HG03460 (cell line): ENCODE measurements around the gene VWA3A.
"Not testable (repeated sequence)": the region's sequence is repeated elsewhere in the genome, so short reads cannot be mapped to it uniquely, and the experiment has no call there.

ENCODE experiments used
- ATAC-seq: cut with Tn5 transposase; IDR thresholded peaks from one replicate; pipeline ENCODE4 v1.9.1; 2021; ENCODE audit not compliant: unreplicated experiment

The VWA3A gene

DNA sequence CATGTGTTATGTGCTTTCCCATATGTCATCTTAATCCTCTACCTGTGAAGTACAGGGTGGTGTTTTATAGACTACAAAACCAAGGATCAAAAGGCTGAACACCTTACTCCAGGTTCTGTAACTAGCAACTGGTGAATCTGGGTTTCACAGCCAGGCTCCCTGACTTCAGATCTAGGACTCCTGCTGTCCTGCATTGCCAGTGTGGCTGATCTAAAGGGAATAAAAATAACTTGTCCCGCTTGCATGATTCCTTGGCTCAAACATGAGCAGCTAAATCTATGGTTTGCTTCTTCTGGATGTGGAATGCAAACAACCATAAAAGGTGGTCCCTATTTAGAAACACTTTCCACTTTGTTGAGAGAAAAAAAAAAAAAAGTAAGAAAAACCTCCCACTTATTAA lies 3.7 kb upstream of the VWA3A start:
- no peak for ATAC-seq

DNA sequence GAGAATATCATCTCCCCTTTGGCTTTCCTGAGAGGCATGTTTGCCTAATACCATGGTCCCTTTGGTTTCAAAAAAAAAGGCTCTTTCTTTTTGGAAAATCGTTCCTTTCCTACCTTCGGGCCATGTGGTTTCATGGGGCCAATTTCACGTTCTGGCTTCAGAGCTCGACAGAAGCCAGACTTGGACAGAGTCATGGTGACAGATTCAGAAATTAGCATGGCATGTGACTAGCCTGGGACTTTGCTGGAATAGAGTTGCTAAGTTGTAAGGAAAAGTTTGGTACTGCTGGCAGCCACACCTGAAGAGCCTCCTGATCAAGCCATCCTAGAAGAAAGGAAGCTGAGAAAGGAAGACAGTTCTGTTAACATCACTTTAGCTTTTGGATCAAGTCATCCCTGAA lies 2.4 kb upstream of the VWA3A start:
- no peak for ATAC-seq

DNA sequence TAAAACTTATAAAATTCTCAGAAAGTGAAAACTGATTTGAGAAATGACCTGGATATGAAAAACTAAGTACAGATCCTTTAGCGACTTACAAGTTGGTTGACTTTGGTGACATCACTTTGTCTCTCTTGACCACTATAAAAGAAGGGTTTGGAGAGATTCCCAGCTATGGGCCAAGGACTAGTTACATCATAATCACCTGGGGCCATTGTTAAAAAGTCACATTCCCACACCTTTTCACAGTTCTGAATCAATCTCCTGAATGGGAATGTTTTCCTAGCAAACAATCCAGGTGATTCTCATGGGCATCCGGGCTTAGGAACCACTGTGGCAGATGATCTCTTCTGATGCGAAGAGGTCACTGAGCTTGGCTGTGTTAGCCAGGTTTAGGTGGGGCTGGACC lies 620 bp upstream of the VWA3A start:
- ATAC-seq = no peak

DNA sequence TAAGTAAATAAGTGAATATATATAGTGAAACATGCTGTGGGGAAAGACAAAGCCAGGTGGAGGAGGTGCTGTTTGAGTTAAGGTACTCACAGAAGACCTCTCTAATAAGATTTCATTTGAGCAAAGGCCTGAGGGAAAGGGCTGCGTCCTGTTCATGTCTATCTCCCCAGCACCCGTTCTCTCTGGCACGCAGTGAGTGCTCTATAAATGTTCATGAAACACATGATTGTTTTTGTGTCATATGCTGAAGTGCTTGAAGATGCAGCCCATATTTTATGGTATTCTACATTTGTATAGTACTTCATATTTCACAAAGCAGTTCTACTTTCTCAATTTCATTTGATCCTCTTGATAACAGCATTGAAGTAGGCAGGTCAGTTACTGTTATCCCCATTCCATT lies 990 bp downstream of the VWA3A start:
- ATAC-seq = no peak

DNA sequence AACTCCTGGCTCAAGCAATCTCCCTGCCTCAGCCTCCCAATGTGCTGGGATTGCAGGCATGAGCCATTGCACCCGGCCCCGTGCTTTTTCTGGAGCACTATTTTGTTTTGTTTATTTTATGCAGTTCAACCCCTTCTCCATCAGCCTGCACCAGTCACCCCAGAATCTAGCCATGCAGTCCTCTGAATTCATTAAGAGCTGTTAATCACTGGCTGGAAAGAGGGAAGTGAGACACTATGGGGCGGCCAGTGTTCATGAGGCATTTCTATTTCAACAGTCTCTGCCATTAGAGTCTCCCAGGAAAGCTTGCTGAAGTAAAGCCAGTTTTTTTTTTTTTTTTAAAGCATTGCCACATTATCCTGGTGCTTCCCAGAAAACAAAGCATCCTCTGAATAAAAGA lies 1.7 kb downstream of the VWA3A start:
- no peak for ATAC-seq

DNA sequence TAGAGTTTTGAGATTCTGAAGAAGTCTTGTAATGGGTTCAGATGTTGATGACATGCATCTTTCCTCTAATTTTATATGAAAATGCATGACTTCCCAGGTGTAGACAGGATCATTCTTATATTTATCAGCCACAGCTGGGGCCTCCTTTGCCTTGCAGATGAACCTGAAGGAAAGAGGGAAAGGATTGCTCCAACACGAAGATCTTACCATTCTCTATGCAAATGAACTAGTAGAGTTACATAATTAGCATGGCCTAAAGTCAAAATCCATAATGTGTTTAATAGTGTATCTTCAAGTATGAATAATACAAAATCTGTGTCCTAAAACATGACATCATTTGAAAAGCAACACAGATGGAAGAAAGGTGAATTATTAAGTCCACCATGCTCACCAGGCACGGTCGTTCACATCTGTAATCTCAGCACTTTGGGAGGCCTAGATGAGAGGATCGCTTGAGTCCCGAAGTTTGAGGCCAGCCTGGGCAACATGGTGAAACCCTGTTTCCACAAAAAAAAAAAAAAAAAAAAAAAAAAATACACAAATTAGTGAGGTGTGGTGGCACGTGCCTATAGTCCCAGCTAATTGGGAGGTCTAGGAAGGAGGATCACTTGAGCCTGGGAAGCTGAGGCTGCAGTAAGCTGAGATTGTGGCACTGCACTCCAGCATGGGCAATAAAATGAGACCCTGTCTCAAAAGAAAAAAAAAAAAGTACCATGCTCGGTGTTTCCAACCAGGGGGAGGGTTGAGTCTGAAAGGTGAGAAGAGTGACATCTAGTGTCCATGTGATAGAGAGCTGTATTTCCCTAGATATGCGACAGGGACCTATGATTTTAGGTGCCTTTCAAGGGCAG lies 6.3 kb downstream of the VWA3A start:
- no peak for ATAC-seq

DNA sequence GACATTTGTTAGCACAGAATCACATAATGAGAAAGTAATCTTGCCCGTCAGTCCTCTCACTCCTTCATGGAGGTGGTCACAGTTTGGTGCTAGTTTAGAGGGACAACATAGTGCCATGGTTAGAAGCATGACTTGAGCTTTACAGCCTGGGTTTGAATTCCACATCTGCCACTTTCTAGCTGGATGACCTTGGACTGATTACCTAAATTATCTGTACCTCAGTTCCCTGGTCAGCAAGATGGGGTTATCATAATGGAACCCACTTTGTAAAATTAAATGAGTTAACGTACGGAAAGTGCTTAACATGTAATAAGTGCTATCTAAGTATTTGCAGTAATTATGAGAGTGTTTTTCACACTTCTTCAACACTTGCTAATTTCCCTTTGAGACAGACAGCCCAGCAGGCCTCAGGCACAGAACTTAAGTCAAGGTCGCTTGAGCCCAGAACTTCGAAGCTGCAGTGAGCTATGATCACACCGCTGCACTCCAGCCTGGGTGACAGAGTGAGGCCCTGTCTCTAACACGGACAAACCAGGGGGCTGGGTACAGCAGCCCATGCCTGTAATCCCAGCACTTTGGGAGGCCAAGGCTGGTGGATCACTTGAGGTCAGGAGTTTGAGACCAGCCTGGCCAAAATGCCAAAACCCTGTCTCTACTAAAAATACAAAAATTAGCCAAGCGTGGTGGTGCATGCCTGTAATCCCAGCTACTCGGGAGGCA lies 7.1 kb downstream of the VWA3A start:
- ATAC-seq = no peak

DNA sequence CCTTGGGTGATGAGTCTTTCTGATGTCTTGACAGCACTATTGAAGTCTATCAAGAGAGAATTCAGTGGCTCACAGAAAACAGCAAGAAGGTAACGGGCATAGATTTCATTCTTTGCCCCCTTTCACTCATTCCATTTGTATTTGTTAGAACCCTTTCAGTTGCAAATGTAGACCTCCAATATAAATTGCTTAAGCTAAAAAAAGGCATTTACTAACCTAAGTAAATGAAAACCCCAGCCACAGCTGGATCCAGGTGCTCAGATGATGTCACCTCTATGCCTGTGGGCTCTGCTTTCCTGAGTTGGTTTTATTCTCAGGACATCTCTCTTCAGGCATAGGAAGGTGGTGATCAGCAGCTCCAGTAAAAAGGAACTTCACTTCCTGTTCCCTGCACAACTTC lies 11.1 kb downstream of the VWA3A start:
- ATAC-seq = no peak

DNA sequence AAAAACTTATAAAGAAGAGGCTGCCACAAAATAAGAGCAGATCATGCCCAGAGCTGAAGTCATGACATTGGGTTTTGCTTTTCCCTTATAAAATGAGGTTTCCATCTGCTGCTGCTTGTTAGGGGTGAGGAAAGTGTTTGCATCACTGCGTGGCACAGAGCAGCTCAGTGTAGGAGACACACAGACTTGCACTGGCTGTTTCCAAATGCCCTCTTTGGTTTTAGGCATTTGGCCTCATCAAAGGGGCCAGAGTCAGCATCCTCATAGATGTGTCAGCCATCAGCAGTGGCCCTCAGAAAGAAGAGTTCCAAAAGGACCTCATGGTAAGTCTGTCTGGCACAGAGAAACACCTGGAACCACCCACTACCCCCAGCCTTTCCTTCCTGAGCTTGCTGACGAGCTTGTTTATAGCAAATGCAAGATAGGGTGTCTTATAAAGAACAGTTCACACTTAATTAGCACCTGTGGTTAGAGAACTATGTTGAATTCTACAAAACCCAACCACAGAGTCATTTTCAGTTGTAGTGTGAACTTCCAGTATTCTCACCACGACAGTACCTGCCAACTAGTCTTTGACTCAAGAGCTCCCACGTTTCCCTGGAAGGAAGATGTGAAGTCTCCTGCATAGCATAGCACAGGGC lies 17.0 kb downstream of the VWA3A start:
- no peak for ATAC-seq

DNA sequence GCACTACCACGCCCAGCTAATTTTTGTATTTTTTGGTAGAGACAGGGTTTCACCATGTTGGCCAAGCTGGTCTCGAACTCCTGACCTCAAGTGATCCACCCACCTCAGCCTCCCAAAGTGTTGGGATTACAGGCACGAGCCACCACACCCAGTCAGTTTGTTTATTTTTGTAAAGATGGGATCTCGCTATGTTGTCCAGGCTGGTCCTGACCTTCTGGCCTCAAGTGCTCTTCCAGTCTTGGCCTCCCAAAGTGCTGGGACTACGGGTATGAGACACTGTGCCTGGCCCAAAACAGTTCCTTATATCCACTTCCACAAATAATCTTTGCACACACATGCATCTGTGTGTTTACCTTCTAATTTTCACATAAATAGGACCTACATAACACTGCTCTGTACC lies 19.3 kb downstream of the VWA3A start:
- not testable (repeated sequence) for ATAC-seq

DNA sequence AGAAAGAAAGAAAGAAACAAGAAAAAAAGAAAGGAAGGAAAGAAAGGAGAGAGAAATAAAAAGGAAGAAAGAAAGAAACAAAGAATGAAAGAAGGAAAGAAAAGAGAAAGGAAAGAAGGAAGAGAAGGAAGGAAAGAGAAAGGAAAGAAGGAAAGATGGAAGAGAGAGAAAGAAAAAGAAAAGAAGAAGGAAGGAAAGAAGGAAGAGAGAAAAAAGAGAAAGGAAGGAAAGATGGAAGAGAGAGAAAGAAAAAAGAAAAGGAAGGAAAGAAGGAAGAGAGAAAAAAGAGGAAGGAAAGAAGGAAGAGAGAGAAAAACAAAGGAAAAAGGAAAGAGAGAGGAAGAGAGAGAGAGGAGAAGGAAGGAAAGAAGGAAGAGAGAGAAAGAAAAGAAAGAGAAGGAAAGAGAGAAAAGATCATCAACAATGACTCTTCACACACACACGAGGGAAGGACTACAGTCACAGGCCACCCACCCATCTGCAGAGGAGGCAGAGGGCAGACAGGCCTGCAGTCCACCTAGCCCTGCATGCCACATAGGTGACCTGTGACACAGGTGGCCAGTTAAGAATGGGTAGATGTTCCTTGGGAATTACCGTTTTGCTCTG lies 23.9 kb downstream of the VWA3A start:
- ATAC-seq = no peak

DNA sequence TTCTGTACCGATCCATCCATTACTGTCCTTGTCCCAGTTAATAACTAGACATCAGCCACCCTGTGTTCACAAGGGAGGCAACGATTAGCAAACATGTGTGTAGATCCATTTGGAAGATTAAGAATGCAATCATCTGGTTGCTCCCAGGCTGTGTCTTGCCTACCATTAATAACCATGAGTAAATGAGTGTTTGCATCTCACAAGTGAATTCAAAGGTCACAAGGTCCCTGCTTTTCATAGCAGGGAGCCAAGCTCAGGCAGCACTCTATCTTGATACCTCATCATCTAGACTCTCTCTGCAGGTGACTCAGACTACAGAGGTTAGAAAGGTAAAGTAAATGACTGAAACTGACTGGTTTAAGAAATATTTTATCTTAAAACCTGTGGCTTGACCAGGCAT lies 25.3 kb downstream of the VWA3A start:
- no peak for ATAC-seq

DNA sequence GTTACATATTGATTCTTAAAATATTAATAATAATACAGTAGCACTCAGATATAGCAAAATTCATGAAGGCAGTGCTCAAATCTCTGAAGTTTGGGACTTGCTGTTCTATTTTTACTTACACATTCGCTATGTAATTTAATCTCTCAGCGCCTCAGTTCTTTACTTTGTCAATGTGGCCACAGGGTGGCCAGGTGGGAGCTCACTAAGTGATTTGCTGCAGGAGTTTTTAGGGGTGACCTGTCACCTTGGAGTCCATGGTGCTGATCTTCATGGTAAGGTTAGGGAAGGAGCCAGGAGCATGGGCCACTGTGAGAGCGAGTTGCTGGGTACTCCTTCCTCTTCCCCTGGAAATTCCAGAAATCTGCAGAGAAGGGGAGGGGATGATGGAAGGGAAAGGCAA lies 28.1 kb downstream of the VWA3A start:
- ATAC-seq = no peak

DNA sequence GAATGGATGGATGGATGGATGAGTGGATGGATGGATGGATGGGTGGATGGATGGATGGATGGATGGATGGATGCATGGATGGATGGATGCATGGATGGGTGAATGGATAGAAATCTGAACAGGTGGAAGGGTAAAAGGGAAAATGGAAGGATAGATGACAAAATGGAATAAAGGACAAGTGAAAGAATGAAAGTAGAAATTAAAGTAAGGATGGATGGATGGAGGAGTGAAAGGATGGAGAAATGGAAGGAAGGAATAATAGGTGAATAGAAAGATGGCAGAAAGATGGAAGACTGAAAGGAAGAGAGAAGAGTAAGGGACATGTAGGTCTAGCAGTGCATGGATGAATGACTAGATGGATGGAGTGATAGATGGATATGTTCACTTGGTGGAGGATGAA lies 29.9 kb downstream of the VWA3A start:
- no peak for ATAC-seq

DNA sequence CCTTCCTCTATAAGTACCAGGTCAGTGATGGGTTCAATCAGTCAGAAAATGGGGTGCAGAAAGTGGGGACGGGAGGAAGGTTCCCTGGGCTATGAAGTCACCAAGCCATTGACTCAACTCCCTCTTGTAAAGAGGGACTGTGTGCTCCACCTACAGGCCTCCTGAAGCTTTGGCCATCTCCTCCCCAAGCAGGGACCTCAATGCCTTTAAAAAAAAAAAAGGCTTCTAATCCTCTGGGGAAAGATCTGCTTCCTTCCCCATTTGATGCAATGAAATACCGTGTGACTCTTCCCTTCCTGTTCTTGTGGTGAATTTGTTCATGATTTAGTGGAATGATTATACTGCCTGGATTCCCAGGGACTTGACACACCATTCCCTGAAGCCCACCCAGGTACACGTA lies 30.8 kb downstream of the VWA3A start:
- no peak for ATAC-seq

DNA sequence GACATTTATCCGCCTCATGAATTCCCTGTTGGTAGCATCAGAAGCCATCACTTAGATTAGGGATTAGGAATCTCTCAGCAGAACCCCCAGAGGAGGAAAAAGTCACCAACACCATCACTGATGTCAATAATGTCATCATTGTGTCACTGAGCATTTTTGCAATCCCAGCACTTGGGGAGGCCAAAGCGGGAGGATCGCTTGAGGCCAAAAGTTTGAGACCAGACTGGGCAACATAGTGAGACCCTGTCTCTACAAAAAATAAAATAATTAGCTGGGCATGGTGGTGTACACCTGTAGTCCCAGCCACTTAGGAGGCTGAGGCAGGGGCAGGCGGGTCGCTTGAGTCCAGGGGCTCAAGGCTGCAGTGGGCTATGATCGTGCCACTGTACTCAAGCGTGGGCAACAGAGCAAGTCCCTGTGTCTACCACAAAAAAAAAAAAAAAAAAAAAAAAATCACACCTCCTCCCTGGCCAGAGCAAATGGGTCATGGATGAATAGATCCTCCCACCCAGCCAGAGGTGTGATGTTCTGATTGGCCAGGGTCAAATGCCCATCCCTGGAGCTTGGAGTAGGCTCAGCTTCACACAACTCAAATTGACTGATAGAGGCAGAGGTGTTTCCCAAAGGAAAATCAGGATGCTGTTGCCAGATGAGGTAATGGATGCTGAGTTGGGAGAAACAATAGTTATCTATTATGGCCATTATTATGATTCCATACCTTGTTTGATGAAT lies 31.6 kb downstream of the VWA3A start:
- ATAC-seq = no peak

DNA sequence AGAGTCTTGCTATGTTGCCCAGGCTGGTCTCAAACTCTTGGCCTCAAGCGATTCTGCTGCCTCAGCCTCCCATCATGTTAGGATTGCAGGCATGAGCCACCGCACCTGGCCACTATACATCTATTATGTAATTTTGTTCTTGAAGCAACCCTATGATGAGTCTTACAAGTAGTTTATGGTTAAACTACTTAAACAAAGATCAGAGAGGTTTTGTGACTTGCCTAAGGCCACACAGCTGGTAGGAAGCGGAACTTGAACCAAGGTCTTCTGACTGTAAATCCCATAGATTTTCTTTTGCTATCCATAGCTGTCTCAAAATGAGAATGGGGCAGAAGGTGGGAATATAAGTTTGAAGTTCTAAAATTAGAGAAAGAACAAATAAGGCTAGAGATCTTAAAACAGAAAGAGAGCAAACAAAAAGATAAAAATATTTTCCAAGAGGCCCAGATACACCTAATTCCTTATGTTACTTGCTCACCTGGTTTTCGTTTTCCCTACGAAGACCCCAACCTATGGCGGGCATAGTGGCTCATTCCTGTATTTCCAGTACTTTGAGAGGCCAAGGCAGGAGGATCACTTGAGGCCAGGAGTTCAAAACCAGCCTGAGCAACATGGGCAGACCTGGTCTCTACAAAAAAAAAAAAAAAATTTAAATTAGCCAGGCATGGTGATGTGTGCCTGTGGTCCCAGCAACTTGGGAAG lies 32.4 kb downstream of the VWA3A start:
- ATAC-seq = no peak

DNA sequence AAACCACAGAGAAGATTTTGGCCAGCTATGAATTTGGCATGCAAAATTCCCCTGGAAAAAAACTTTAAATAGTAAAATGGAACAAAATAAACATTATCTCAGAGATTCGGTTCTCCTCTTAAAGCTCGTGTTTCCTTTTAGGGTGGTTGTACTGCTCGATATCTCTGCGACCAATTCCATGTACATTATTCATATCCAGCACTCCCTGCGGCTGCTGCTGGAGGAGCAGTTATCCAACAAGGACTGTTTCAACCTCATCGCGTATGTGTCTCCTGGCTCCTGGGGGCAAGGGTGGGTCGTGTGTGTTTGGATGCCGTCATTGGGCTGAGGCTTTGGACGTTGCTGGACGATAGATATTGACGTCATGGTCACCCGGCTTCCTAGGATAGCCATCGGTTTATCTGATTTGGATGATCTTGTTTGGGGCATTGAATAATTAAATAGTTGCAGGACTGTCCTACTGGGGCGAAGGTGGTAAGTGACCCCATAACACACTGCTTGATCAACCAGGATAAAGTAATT lies 33.8 kb downstream of the VWA3A start:
- no peak for ATAC-seq

DNA sequence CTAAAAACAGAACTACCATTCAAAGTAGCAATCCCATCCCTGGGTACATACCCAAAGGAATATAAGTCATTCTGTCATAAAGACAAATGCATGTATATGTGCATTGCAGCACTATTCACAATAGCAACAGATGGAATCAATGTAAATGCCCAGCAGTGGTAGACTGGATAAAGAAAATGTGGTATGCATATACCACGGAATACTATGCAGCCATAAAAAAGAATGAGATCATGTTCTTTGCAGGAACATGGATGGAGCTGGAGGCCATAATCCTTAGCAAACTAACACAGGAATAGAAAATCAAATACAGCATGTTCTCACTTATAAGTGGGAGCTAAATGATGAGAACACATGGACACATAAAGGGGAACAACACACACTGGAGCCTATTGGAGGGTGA lies 36.2 kb downstream of the VWA3A start:
- ATAC-seq = not testable (repeated sequence)

DNA sequence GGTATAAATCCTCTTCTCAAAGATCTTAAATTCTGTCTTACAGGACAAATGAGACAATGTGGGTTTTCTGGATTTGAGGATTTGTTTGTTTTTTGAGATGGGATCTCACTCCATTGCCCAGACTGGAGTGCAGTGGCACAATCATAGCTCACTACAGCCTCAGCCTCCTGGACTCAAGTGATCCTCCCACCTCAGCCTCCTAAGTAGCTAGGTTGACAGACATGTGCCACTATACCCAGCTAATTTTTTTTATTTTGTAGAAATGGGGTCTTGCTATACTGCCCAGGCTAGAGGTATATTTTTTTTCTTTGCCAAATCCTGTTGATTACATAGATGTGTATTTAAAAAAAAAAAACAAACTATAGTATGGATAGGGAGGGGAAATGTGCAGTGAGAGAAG lies 38.2 kb downstream of the VWA3A start:
- ATAC-seq = no peak
